Mammary epithelial cell (primary cell): ENCODE results near the gene PDK4.

Source experiments
- EZH2 ChIP-seq: IDR thresholded peaks from 2 replicates; pipeline ENCODE4 v1.6.1; 2012; ENCODE audit warnings: low read length, inconsistent platforms, borderline replicate concordance
- TF ChIP-seq, protein P1 (sequence below), 2 donors: IDR thresholded peaks in 1 of 2; conservative IDR thresholded peaks in 1 of 2; 2 replicates each; pipeline ENCODE4 v1.5.1; 2011 to 2012; ENCODE audit warnings: inconsistent platforms in 2 of 2, low read length in 2 of 2, mild to moderate bottlenecking in 2 of 2, control low read depth in 1 of 2, low read depth in 1 of 2; ENCODE audit not compliant: insufficient read depth in 1 of 2; ENCODE audit errors: extremely low read depth in 1 of 2

DNA sequence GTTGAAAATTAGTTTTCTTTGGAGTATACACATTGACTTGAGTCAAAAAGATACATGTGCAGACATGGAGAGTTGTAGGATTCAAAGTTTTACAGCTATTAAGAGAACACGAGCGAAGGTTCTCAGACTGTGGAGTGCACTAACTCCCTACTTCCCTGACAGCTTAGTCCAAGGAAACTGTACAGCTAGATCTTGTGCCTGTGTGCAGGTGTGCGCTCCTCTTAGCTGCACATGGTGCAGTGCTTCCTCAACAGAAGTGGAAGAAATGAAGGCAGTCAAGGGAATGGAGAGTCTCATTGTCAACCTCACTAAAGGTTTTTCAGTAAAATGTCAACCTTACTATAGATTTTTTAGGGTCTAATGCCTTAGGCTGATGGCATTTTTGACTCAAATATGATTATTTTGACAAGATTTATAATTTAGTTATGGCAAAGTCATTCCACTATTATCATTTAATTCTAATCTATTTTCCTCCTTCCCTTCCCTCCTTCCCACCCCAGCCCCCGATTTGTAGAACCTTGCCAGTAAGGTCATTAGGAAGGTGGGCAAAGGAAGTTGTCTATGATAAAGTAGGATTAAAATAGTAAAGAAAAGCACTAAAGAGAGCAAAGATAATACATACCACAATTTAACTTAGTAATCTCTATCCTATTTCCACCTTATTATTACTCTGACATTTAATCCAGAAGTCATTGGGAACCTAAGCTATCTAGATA is 13.6 kb downstream of the PDK4 start:
- TF ChIP-seq, protein P1, sequence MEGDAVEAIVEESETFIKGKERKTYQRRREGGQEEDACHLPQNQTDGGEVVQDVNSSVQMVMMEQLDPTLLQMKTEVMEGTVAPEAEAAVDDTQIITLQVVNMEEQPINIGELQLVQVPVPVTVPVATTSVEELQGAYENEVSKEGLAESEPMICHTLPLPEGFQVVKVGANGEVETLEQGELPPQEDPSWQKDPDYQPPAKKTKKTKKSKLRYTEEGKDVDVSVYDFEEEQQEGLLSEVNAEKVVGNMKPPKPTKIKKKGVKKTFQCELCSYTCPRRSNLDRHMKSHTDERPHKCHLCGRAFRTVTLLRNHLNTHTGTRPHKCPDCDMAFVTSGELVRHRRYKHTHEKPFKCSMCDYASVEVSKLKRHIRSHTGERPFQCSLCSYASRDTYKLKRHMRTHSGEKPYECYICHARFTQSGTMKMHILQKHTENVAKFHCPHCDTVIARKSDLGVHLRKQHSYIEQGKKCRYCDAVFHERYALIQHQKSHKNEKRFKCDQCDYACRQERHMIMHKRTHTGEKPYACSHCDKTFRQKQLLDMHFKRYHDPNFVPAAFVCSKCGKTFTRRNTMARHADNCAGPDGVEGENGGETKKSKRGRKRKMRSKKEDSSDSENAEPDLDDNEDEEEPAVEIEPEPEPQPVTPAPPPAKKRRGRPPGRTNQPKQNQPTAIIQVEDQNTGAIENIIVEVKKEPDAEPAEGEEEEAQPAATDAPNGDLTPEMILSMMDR (conservative IDR thresholded peaks at IDR 0.05 in 1 of 2, IDR thresholded peaks at IDR 0.05 in 1 of 2; ENCODE audit: extremely low read depth in 1 of 2, insufficient read depth in 1 of 2, low read depth in 1 of 2, low read length in 2 of 2), result no peak
- TF ChIP-seq EZH2, result no peak
